WTC11 (cell line): ENCODE data around the gene NOL7. TPM values are rescaled to one million over a fixed set of nuclear protein-coding genes. Genes with fewer than 3 reads are reported as not detected.

Experiments used
- CREM ChIP-seq: sonication (generic); formaldehyde crosslinking; IDR thresholded peaks from 2 replicates; pipeline ENCODE4 v1.8.1; 2022; ENCODE audit warnings: mild to moderate bottlenecking, missing genetic modification reagents, moderate library complexity
- FOXK1 ChIP-seq: sonication (generic); formaldehyde crosslinking; IDR thresholded peaks from 2 replicates; pipeline ENCODE4 v1.8.0; 2022; ENCODE audit warnings: mild to moderate bottlenecking, moderate library complexity, missing genetic modification reagents
- FOXP1 ChIP-seq: sonication (generic); formaldehyde crosslinking; IDR thresholded peaks from 2 replicates; pipeline ENCODE4 v1.8.0; 2022; ENCODE audit warnings: missing genetic modification reagents, mild to moderate bottlenecking, moderate library complexity, borderline replicate concordance
- MYBL2 ChIP-seq: sonication (generic); formaldehyde crosslinking; IDR thresholded peaks from 2 replicates; pipeline ENCODE4 v1.8.1; 2023; ENCODE audit warnings: mild to moderate bottlenecking, moderate library complexity, missing genetic modification reagents
- NFE2L1 ChIP-seq: sonication (generic); formaldehyde crosslinking; IDR thresholded peaks from 2 replicates; pipeline ENCODE4 v1.8.1; 2023; ENCODE audit warnings: missing genetic modification reagents
- NR2C2 ChIP-seq: sonication (generic); formaldehyde crosslinking; IDR thresholded peaks from 2 replicates; pipeline ENCODE4 v1.8.0; 2022; ENCODE audit warnings: mild to moderate bottlenecking, missing genetic modification reagents
- RELA ChIP-seq: sonication (generic); formaldehyde crosslinking; IDR thresholded peaks from 2 replicates; pipeline ENCODE4 v1.8.1; 2022; ENCODE audit warnings: missing genetic modification reagents, mild to moderate bottlenecking, borderline replicate concordance
- TCF7 ChIP-seq: sonication (generic); formaldehyde crosslinking; IDR thresholded peaks from 2 replicates; pipeline ENCODE4 v1.8.0; 2022; ENCODE audit warnings: mild to moderate bottlenecking, low read depth, missing genetic modification reagents, moderate library complexity
- TEAD1 ChIP-seq: sonication (generic); formaldehyde crosslinking; IDR thresholded peaks from 2 replicates; pipeline ENCODE4 v1.8.0; 2022; ENCODE audit warnings: mild to moderate bottlenecking, missing genetic modification reagents
- ZNF219 ChIP-seq: sonication (generic); formaldehyde crosslinking; IDR thresholded peaks from 2 replicates; pipeline ENCODE4 v1.8.0; 2023; ENCODE audit warnings: missing genetic modification reagents, mild to moderate bottlenecking, borderline replicate concordance
- ZNF232 ChIP-seq: sonication (generic); formaldehyde crosslinking; IDR thresholded peaks from 2 replicates; pipeline ENCODE4 v1.8.0; 2022; ENCODE audit warnings: mild to moderate bottlenecking, missing genetic modification reagents
- ZNF396 ChIP-seq: fragments of 250-450 bp; sonication (Bioruptor Pico); IDR thresholded peaks from 2 replicates; pipeline ENCODE4 v1.8.0; 2021; ENCODE audit warnings: mild to moderate bottlenecking, moderate library complexity, borderline replicate concordance
- total RNA-seq: library from RNA; stranded (reverse); gene quantifications from 3 replicates; pipeline ENCODE4 v1.2.3, GENCODE V29; 2021
- TF ChIP-seq, protein P1 (sequence below): sonication (generic); formaldehyde crosslinking; IDR thresholded peaks from 2 replicates; pipeline ENCODE4 v1.8.0; 2023; ENCODE audit warnings: missing genetic modification reagents, mild to moderate bottlenecking, borderline replicate concordance
- TF ChIP-seq, protein P2 (sequence below): sonication (generic); formaldehyde crosslinking; conservative IDR thresholded peaks from 2 replicates; pipeline ENCODE4 v1.8.1; 2023; ENCODE audit warnings: mild to moderate bottlenecking, low read depth, missing genetic modification reagents, moderate library complexity
- TF ChIP-seq, protein P3 (sequence below): fragments of 250-450 bp; sonication (Bioruptor Pico); IDR thresholded peaks from 2 replicates; pipeline ENCODE4 v1.8.0; 2021; ENCODE audit warnings: mild to moderate bottlenecking
- TF ChIP-seq, protein P4 (sequence below): sonication (generic); formaldehyde crosslinking; IDR thresholded peaks from 2 replicates; pipeline ENCODE4 v1.8.1; 2022; ENCODE audit warnings: low read depth, mild to moderate bottlenecking, moderate library complexity, missing genetic modification reagents, borderline replicate concordance
- TF ChIP-seq, protein P5 (sequence below): sonication (generic); formaldehyde crosslinking; IDR thresholded peaks from 2 replicates; pipeline ENCODE4 v1.8.1; 2023; ENCODE audit warnings: mild to moderate bottlenecking, moderate library complexity, missing genetic modification reagents
- TF ChIP-seq, protein P6 (sequence below): sonication (generic); formaldehyde crosslinking; IDR thresholded peaks from 2 replicates; pipeline ENCODE4 v1.8.1; 2023; ENCODE audit warnings: mild to moderate bottlenecking, missing genetic modification reagents
- TF ChIP-seq, protein P7 (sequence below): sonication (generic); formaldehyde crosslinking; IDR thresholded peaks from 2 replicates; pipeline ENCODE4 v1.8.1; 2023; ENCODE audit warnings: mild to moderate bottlenecking, missing genetic modification reagents, moderate library complexity

The NOL7 gene
- total RNA-seq, 1 experiment from 2014 or later = 76.1 TPM

DNA sequence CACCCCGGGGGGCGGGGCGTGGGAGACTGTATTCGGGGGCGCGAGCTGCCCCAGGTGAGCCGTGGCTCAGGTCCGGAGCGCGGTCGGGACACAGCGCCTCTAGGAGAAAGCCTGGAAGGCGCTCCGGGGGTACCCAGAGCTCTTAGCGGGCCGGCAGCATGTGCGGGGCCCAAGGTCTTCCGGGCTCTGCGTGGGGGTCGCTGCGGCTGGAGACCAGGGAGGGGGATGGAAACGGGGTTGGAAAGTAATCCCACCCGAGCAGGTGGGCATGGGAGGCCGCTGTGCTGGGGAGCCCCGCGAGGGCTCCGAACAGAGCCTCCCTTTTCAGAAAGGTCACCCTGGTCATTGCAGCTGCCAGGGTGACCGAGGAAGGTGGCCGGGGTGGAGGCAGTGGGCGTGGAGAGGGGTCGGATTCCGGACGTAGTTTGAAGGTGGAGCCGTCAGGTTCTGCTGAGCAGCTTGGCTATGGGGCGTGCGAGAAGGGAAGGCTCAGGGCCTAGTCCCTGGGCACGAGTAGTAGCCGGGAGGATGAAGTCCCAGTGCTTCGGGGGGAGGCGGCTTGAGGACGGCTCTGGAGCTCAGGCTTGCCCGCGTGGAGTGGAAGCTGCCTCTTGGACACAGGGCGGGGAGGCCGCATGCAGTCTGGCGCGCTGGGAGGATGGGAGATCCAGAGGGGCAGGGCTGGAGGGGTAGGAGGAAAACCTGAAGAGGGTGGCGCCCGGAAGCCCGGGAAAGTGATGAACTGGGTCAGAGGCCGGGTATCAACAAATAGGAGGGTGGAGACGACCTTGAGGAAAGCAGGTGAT is 40.4 kb upstream of the NOL7 start, which contains the start of gene SIRT5 (continued):
- TF ChIP-seq ZNF232 (peak; percentile 34; the same call in 1 of the 2 replicates), RELA (CRISPR knock-in tag) (no peak), FOXP1 (CRISPR knock-in tag) (peak; percentile 64; the same call in 1 of the 2 replicates), CREM (0 out of 2 replicates have a peak, but pooled peaks have one; percentile 24), TCF7 (CRISPR knock-in tag) (0 out of 2 replicates have a peak, but pooled peaks have one; percentile 60), NR2C2 (CRISPR knock-in tag) (no peak), MYBL2 (CRISPR knock-in tag) (peak; percentile 26; the same call in 1 of the 2 replicates), ZNF219 (CRISPR knock-in tag) (0 out of 2 replicates have a peak, but pooled peaks have one; percentile 24), FOXK1 (peak; percentile 40; the same call in 1 of the 2 replicates), NFE2L1 (CRISPR knock-in tag) (peak; percentile 81; the same call in 1 of the 2 replicates), TEAD1 (0 out of 2 replicates have a peak, but pooled peaks have one; percentile 53), ZNF396 (CRISPR knock-in tag) (no peak)
- TF ChIP-seq, protein P1, sequence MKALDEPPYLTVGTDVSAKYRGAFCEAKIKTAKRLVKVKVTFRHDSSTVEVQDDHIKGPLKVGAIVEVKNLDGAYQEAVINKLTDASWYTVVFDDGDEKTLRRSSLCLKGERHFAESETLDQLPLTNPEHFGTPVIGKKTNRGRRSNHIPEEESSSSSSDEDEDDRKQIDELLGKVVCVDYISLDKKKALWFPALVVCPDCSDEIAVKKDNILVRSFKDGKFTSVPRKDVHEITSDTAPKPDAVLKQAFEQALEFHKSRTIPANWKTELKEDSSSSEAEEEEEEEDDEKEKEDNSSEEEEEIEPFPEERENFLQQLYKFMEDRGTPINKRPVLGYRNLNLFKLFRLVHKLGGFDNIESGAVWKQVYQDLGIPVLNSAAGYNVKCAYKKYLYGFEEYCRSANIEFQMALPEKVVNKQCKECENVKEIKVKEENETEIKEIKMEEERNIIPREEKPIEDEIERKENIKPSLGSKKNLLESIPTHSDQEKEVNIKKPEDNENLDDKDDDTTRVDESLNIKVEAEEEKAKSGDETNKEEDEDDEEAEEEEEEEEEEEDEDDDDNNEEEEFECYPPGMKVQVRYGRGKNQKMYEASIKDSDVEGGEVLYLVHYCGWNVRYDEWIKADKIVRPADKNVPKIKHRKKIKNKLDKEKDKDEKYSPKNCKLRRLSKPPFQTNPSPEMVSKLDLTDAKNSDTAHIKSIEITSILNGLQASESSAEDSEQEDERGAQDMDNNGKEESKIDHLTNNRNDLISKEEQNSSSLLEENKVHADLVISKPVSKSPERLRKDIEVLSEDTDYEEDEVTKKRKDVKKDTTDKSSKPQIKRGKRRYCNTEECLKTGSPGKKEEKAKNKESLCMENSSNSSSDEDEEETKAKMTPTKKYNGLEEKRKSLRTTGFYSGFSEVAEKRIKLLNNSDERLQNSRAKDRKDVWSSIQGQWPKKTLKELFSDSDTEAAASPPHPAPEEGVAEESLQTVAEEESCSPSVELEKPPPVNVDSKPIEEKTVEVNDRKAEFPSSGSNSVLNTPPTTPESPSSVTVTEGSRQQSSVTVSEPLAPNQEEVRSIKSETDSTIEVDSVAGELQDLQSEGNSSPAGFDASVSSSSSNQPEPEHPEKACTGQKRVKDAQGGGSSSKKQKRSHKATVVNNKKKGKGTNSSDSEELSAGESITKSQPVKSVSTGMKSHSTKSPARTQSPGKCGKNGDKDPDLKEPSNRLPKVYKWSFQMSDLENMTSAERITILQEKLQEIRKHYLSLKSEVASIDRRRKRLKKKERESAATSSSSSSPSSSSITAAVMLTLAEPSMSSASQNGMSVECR (CRISPR knock-in tag) = peak; percentile 54; the same call in 1 of the 2 replicates
- TF ChIP-seq, protein P2, sequence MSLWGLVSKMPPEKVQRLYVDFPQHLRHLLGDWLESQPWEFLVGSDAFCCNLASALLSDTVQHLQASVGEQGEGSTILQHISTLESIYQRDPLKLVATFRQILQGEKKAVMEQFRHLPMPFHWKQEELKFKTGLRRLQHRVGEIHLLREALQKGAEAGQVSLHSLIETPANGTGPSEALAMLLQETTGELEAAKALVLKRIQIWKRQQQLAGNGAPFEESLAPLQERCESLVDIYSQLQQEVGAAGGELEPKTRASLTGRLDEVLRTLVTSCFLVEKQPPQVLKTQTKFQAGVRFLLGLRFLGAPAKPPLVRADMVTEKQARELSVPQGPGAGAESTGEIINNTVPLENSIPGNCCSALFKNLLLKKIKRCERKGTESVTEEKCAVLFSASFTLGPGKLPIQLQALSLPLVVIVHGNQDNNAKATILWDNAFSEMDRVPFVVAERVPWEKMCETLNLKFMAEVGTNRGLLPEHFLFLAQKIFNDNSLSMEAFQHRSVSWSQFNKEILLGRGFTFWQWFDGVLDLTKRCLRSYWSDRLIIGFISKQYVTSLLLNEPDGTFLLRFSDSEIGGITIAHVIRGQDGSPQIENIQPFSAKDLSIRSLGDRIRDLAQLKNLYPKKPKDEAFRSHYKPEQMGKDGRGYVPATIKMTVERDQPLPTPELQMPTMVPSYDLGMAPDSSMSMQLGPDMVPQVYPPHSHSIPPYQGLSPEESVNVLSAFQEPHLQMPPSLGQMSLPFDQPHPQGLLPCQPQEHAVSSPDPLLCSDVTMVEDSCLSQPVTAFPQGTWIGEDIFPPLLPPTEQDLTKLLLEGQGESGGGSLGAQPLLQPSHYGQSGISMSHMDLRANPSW (CRISPR knock-in tag) = no peak
- TF ChIP-seq, protein P3, sequence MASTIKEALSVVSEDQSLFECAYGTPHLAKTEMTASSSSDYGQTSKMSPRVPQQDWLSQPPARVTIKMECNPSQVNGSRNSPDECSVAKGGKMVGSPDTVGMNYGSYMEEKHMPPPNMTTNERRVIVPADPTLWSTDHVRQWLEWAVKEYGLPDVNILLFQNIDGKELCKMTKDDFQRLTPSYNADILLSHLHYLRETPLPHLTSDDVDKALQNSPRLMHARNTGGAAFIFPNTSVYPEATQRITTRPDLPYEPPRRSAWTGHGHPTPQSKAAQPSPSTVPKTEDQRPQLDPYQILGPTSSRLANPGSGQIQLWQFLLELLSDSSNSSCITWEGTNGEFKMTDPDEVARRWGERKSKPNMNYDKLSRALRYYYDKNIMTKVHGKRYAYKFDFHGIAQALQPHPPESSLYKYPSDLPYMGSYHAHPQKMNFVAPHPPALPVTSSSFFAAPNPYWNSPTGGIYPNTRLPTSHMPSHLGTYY (CRISPR knock-in tag) = 0 out of 2 replicates have a peak, but pooled peaks have one; percentile 9
- TF ChIP-seq, protein P4, sequence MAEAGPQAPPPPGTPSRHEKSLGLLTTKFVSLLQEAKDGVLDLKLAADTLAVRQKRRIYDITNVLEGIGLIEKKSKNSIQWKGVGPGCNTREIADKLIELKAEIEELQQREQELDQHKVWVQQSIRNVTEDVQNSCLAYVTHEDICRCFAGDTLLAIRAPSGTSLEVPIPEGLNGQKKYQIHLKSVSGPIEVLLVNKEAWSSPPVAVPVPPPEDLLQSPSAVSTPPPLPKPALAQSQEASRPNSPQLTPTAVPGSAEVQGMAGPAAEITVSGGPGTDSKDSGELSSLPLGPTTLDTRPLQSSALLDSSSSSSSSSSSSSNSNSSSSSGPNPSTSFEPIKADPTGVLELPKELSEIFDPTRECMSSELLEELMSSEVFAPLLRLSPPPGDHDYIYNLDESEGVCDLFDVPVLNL = no peak
- TF ChIP-seq, protein P5, sequence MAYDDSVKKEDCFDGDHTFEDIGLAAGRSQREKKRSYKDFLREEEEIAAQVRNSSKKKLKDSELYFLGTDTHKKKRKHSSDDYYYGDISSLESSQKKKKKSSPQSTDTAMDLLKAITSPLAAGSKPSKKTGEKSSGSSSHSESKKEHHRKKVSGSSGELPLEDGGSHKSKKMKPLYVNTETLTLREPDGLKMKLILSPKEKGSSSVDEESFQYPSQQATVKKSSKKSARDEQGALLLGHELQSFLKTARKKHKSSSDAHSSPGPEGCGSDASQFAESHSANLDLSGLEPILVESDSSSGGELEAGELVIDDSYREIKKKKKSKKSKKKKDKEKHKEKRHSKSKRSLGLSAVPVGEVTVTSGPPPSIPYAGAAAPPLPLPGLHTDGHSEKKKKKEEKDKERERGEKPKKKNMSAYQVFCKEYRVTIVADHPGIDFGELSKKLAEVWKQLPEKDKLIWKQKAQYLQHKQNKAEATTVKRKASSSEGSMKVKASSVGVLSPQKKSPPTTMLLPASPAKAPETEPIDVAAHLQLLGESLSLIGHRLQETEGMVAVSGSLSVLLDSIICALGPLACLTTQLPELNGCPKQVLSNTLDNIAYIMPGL (CRISPR knock-in tag) = peak; percentile 18; the same call in 1 of the 2 replicates
- TF ChIP-seq, protein P6, sequence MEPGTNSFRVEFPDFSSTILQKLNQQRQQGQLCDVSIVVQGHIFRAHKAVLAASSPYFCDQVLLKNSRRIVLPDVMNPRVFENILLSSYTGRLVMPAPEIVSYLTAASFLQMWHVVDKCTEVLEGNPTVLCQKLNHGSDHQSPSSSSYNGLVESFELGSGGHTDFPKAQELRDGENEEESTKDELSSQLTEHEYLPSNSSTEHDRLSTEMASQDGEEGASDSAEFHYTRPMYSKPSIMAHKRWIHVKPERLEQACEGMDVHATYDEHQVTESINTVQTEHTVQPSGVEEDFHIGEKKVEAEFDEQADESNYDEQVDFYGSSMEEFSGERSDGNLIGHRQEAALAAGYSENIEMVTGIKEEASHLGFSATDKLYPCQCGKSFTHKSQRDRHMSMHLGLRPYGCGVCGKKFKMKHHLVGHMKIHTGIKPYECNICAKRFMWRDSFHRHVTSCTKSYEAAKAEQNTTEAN (CRISPR knock-in tag) = peak; percentile 72; the same call in 1 of the 2 replicates
- TF ChIP-seq, protein P7, sequence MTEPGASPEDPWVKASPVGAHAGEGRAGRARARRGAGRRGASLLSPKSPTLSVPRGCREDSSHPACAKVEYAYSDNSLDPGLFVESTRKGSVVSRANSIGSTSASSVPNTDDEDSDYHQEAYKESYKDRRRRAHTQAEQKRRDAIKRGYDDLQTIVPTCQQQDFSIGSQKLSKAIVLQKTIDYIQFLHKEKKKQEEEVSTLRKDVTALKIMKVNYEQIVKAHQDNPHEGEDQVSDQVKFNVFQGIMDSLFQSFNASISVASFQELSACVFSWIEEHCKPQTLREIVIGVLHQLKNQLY (CRISPR knock-in tag) = 0 out of 2 replicates have a peak, but pooled peaks have one; percentile 25
